Germinal center (tissue), 1 donor: Measurements from ENCODE around the gene SCD.

Source experiments
- DNase-seq: peaks from one replicate; pipeline ENCODE4 v3.0.0; 2012; ENCODE audit warnings: mixed read lengths, low spot score

SCD gene

DNA sequence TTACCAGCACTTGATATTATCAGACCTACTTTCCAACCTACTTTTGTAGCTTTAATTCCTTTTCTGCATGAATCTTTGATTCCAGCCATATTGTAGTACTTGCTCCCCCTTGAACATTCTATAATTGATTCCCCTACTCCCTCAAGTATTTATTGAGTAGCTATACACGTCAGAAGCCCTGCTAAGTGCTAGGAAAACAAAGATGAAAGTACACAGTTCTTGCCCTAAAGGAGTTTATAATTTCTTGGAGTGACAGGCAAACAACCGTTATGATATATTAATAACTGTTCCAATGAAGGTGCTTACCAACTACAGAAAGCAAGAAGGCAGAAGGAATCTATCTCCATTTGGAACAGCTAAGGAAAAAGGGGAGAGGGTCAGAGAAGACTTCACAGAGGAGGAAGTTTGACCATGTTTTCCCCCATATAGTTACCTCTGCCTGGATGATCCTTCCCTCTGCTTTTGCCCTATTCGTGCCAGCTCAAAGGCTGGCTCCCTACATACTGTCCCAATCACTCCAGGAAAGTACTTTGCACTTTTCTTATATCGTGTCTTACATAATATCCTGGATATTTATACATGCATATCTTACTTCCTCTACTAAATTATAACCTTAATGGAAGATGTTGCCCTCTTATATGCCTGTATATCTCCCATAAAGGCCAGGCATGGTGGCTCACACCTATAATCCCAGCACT lies 54.7 kb downstream of the SCD start:
- DNase-seq, result no peak

DNA sequence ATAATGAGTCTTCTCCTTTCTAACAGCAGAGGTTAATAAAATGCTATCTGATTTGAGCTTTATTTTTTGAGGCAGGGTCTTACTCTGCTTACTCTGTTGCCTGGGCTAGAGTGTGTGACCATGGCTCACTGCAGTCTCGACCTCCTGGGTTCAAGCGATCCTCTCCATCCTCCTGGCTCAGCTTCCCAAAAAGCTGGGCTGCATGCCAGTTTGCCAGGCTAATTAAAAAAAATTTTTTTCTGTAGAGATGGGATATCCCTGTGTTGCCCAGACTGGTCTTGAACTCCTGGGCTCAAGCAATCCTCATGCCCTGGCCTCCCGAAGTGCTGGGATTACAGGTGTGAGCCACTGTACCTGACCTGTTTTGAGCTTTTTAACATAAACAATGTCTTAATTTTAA lies 56.7 kb downstream of the SCD start:
- DNase-seq, result no peak

DNA sequence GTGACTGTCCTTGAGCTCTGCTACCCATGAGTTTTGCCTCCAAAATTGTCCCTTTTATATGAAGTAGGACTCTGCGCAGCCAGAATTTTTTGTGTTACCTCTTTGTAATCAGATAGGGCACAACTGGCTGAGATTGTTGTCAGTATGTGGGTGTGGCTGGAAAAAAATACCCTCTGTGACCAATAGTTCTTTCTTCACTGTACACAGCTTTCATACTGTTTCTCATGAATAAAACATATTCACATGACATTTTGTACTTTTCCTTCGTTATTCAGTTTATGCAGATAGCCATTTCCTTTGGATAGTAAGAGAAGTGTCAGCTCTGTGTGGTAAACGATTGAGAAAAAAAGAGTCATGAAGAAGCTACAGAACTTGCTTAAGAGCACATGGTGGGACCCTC lies 66.1 kb downstream of the SCD start:
- no peak for DNase-seq
